HG03432 (cell line): Measurements from ENCODE around the gene CPT1A.

ENCODE experiments used
- ATAC-seq: cut with Tn5 transposase; IDR thresholded peaks from one replicate; pipeline ENCODE4 v1.9.1; 2021; ENCODE audit warnings: mild to moderate bottlenecking, moderate library complexity; ENCODE audit not compliant: unreplicated experiment

CPT1A gene

GRCh38 chr11:68763181-68763721, 78.5 kb downstream of the CPT1A start:
- ATAC-seq = no peak

- no peak for ATAC-seq
Measured at GRCh38 chr11:68762481-68762880, 79.2 kb downstream of the CPT1A start.

GRCh38 chr11:68761801-68762200, 79.9 kb downstream of the CPT1A start:
- ATAC-seq = no peak

- ATAC-seq = no peak
Measured at GRCh38 chr11:68759991-68760390, 81.7 kb downstream of the CPT1A start.

- ATAC-seq = no peak
Measured at GRCh38 chr11:68757711-68758110, 84.0 kb downstream of the CPT1A start.

DNA sequence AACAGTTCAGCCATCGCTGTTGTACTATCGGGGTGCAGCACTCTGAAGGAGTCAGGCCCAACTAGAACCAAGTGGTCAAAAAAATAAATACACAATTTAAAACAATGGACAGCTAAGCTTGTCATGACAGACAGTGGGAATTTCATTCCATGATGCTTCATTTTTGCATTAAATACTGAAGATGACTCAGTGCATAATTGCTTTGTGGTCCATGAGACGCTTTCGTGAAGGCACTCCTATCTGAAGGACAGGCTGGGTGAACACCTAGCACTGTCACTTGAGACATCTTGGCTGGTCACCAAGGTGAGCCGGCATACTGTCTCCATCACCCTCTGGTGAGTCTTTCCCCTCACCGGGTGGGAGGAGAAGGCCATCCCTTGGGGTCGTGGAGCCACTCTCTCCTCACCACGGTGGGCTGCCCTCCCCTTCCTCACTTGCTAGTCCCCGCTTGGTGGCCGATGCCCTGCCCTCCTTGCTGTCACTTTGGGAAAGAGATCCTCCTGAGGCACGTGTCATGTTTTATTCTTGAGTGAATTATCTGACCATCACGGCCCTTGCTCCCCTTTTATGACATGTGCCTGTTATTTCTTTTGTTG, 85.4 kb downstream of the CPT1A start:
- no peak for ATAC-seq

DNA sequence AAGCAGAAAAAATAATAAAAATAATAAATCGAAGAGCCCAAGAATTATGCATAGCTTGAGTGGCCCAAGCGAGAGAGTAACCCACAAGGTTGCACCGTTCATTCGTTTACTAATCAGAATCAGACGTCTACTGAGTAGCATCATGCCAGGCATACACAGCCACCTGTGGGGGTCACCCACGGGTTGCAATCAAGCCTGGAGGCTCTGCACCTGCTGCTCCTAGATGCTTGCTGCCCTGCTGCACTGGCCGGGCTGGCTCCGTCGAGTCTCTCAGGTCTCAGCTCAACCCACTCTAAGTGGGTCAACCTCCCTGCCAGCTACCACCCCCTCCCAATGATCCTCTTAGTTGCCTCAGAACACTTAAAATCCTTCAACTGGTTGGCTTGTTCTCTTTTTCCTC, 88.4 kb downstream of the CPT1A start:
- no peak for ATAC-seq

DNA sequence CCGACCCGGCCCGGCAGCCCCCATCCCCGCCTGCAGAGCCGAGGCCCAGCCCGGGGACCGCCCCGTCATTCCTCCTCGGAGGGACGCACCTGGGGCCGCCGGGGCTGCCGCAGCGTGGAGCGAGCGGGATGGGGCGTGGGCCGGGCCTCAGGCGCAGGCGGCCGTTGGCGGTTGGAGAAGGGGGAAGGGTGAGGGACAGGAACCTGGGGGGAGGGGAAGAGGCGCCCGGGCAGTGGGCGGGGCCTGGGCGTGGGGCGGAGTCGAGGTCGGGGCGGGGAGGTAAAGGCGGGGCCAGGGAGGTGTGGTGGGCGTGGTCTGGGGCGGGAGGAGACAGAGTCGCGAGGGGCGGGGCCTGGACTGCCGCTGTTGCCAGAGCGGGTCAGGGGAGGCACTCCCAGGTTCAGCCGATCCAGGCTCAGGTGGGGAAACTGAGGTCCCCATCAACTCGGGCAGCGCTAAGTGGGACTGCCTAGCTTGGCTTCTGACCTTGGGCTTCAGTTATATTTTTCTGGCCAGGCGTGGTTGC, 90.3 kb downstream of the CPT1A start, which contains the start of gene TESMIN:
Gene TESMIN (minus strand): TSS at position 190 of the 526 bp plus-strand sequence. CDS start 860 bp downstream, outside the sequence.
- no peak for ATAC-seq

DNA sequence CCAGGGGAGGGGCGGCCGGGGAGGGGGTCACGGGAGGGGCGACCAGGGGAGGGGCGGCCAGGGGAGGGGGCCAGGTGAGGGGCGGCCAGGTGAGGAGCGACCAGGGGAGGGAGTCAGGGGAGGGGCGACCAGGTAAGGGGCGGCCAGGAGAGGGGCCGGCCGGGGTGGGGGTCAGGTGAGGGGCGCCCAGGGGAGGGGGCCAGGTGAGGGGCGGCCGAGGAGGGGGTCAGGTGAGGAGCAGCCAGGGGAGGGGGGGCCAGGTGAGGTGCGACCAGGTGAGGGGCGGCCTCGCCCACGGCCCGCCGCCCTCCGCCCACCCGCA, 90.8 kb downstream of the CPT1A start:
- no peak for ATAC-seq

DNA sequence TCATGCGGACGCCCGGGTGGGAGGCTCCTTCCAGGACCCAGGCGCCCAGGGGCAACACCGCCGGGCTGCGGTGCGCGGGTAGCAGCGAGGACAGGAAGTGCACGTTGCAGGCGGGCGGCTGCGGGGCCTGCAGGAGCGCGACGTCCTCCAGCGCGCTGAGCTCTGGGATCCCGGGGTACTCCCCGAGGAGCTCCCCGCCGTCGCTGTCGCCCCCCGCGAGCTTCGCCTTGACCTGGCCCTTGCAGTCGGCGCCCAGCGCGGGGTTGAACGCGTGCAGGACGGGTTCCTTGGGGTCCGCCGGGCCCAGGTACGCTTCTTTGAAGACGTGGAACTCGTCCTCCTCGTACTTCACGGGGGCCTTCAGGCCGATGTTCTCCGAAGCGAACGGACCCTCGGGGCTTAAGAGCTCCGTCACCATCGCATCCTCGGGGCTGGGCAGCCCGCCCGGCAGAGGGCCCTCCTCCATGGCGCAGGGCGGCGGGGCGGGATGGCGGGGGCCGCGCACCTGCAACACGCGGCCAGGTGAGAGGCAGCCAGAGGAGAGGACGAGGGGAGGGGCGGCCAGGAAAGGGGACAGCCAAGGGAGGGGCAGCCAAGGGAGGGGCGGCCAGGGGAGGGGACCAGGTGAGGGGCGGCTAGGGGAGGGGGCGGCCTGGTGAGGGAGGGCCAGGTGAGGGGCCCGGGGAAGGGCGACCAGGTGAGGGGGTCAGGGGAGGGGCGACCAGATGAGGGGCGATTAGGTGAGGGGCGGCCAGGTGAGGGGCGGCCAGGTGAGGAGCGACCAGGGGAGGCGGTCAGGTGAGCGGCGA, 91.3 kb downstream of the CPT1A start:
- ATAC-seq = no peak

GRCh38 chr11:68749229-68750123, 92.2 kb downstream of the CPT1A start:
- no peak for ATAC-seq

DNA sequence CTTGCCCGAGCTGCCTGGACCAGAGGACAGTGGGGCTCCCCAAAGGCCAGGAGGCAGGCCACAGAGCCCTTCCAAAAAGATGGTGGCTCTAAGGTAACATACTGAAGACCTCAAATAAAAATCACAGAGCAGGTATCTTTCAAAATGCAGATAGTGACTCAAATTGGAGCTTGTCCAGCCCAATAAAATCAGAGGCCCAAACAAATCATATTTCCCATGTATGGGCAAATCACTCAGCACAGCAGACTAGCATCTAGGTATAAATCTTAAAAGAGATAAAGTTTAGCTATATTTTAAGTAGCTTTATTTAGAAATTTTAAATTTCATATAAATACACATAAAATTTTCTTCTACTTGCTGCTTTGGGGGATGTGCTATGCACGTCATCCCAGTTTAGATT, 93.7 kb downstream of the CPT1A start:
- ATAC-seq = no peak

GRCh38 chr11:68743539-68743938, 98.2 kb downstream of the CPT1A start:
- no peak for ATAC-seq

DNA sequence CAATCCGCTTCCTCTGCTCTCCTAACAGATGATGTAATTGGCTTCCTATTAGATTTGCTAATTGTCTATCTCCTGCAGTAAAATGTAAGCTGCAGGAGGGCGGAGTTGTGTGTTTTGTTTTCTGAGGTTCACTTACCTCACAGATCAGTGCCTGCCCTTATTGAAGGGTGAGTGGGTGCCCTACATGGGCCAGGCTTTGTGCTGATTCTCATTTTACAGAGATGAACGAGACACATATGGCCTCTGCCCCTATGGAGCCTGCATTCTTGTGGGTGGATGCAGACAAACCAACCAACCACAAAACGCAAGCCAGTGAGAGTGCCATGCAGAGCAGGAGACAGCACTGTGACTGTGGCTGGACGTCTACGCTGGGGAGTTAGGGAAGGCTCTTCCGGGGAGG, 100.3 kb downstream of the CPT1A start:
- ATAC-seq = no peak

DNA sequence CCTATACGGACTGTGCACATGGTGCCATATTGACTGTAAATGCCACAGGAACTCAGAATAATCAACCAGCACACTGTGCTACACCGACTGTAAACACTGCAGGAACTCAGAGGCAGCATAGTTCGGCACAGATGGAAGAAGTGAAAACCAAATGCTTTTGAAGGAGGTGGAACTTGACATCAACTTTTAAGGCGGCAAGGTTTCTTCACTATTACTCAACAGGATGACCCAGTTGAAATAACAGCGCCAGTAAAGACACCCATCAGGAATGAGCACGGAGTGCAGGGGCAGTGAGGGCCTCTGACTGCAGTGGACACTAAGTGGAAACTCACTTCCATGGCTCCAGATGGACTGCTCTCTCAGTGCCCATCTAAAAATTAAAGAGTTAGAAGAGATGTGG, 106.1 kb downstream of the CPT1A start:
- no peak for ATAC-seq

- ATAC-seq = no peak
Measured at GRCh38 chr11:68735125-68735524, 106.6 kb downstream of the CPT1A start.

DNA sequence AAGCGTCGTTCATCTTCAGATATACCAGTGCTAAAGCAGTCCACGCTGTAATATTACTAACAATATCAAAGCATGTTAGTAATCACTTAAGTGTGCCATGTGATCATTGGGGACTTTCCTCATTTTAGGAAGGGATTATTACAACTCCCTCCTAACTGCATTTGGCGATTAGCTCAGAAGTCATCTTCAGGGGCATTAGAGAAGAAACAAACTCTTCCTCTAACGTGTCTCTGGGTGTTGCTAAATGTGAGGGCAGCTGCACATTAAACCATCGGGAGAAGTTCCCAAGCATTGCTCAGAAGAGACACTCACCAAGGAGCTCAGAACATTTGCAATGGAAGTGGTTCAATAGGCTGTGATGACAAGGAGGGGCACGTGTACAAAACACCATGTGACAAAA, 107.6 kb downstream of the CPT1A start:
- ATAC-seq = no peak

- no peak for ATAC-seq
Measured at GRCh38 chr11:68727783-68728182, 113.9 kb downstream of the CPT1A start.

GRCh38 chr11:68724293-68724692, 117.4 kb downstream of the CPT1A start:
- no peak for ATAC-seq

DNA sequence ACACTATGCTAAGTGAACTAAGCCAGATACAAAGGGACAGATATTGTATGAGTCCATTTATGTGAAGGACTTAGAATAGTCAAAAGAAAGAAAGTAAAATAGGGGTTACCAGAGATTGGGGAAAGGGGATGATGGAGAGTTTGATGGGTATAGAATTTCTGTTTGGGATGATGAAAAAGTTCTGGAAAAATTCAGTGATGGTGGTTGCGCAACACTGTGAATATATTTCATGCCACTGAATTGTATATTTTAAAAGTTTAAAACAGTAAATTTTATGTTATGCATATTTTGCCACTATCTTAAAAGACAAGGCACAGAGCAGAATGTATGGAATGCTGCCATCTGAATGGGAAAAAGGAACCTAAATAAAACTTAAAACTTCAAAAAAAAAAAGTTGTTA, 119.6 kb downstream of the CPT1A start:
- no peak for ATAC-seq

DNA sequence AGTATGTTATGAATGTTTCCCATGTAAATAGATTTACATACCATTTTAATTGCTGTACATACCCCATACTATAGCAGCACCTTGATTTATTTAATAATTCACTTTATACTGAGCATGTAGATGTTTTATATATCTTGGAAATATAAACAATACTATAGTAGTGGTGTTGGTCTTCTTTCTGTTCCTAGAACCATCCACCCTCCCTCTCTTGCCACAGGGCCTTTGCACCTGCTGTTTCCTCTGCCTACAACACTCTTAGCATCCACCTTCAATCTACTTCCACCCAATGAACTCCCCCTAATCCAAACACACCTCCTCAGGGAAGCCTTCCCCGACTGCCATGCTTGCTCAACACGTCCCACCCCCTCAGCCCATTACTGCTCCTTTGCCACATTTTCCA, 120.6 kb downstream of the CPT1A start:
- no peak for ATAC-seq
